K562 (cell line): ENCODE measurements around the gene SLTM. TPM values are rescaled to one million over a fixed set of nuclear protein-coding genes. Genes with fewer than 3 reads are reported as not detected.

Source experiments
- ATAC-seq: fragments of 200-7000 bp; cut with Tn5 transposase; 3 replicates; pipeline ENCODE4 v1.9.1; 2020; ENCODE audit warnings: moderate library complexity
- BruUV-seq: library from RNA; stranded (reverse); fragments of 400-500 nt; replicated peaks from 2 replicates; lab custom pipeline; 2021; lab: Mats Ljungman, UMichigan
- CTCF ChIA-PET: fragments of 300-600 bp; formaldehyde crosslinking; extraction: SDS; loops from one replicate; lab custom pipeline; 2021; ENCODE audit warnings: low intra/inter-chr PET ratio; lab: Yijun Ruan, JAX
- POLR2A ChIA-PET: fragments of 300-600, 350-650 bp; sonication (Branson Sonifier 250); formaldehyde crosslinking; extraction: SDS; loops from one replicate; lab custom pipeline; 2021; ENCODE audit warnings: antibody characterized with exemption, inconsistent platforms; lab: Yijun Ruan, JAX
- DNase-seq, 4 experiments: peaks; one replicate each; pipeline versions ENCODE4 v3.0.0 to v3.0.0-alpha.2; 2011 to 2018; ENCODE audit warnings: low spot score in 3 of 4, mixed read lengths in 3 of 4; ENCODE audit errors: extremely low read depth in 1 of 4
- FAIRE-seq: peaks from 2 replicates; lab custom pipeline; 2011; peaks lifted over from hg19 to GRCh38; lab: Jason Lieb, UNC
- H2AFZ ChIP-seq: 2 replicates; pipeline ENCODE4 v1.6.0; 2011; ENCODE audit warnings: low read depth, low read length, control low read depth, inconsistent platforms
- H3K27ac ChIP-seq: fragments of 200-600 bp; 3 replicates; pipeline ENCODE4 v1.8.0; 2011; ENCODE audit warnings: low read depth, mild to moderate bottlenecking, control low read depth, inconsistent platforms, low read length, moderate library complexity, mixed read lengths; ENCODE audit errors: extremely low read depth
- H3K27me3 ChIP-seq, 2 experiments: fragments of 300-600 bp in 1 of 2; 2 replicates in 1 of 2; 3 replicates in 1 of 2; pipeline versions ENCODE4 v1.6.0 to v1.8.0; 2011; ENCODE audit warnings: inconsistent platforms in 2 of 2, low read length in 2 of 2, mild to moderate bottlenecking in 1 of 2, mixed read lengths in 1 of 2, moderate library complexity in 1 of 2; ENCODE audit not compliant: control insufficient read depth in 2 of 2, insufficient read depth in 2 of 2
- H3K36me3 ChIP-seq: fragments of 300-600 bp; 3 replicates; pipeline ENCODE4 v1.8.0; 2011; ENCODE audit warnings: mild to moderate bottlenecking, low read length, inconsistent platforms; ENCODE audit not compliant: control insufficient read depth, insufficient read depth
- H3K4me1 ChIP-seq, 2 experiments: fragments of 200-600 bp in 1 of 2; replicated peaks in 1 of 2; 2 replicates in 1 of 2; 3 replicates in 1 of 2; pipeline versions ENCODE4 v1.5.1 to v1.8.0; 2011; ENCODE audit warnings: inconsistent platforms in 2 of 2, low read length in 2 of 2, mild to moderate bottlenecking in 1 of 2, mixed read lengths in 1 of 2, moderate library complexity in 1 of 2; ENCODE audit not compliant: control insufficient read depth in 2 of 2, insufficient read depth in 2 of 2
- H3K4me2 ChIP-seq: 2 replicates; pipeline ENCODE4 v1.6.1; 2011; ENCODE audit warnings: low read length, control low read depth, inconsistent platforms, mixed read lengths; ENCODE audit not compliant: insufficient read depth
- H3K4me3 ChIP-seq: fragments of 200-600 bp; sonication (generic), shearing (Covaris generic); 2 replicates; pipeline ENCODE4 v1.5.1; 2016; ENCODE audit warnings: control low read depth, inconsistent platforms
- H3K79me2 ChIP-seq: fragments of 200-600 bp; 3 replicates; pipeline ENCODE4 v1.8.0; 2011; ENCODE audit warnings: low read length, inconsistent platforms; ENCODE audit not compliant: control insufficient read depth, insufficient read depth
- H3K9ac ChIP-seq, 2 experiments: 2 replicates each; pipeline versions ENCODE4 v1.6.0 to v1.6.1; 2011; ENCODE audit warnings: low read depth in 2 of 2, low read length in 2 of 2, control low read depth in 1 of 2, inconsistent platforms in 1 of 2, mild to moderate bottlenecking in 1 of 2, mixed read lengths in 1 of 2; ENCODE audit not compliant: insufficient read depth in 1 of 2
- H3K9me1 ChIP-seq: one replicate; pipeline ENCODE4 v1.6.0; 2011; ENCODE audit warnings: inconsistent platforms, mild to moderate bottlenecking, low read length, moderate library complexity; ENCODE audit not compliant: control insufficient read depth, insufficient read depth
- H3K9me3 ChIP-seq: replicated peaks from 2 replicates; pipeline ENCODE4 v1.5.1; 2011; ENCODE audit warnings: low read depth, low read length, inconsistent platforms; ENCODE audit not compliant: control insufficient read depth, insufficient read depth
- H4K20me1 ChIP-seq: replicated peaks from 2 replicates; pipeline ENCODE4 v1.6.1; 2011; ENCODE audit warnings: low read length, inconsistent platforms, mixed read lengths; ENCODE audit not compliant: control insufficient read depth, insufficient read depth
- BRCA1 ChIP-seq, 2 experiments: fragments of 450-650 bp in 1 of 2; sonication (generic) in 1 of 2; formaldehyde crosslinking in 1 of 2; IDR thresholded peaks; 2 replicates each; pipeline versions ENCODE4 v1.5.0 to v1.6.1; 2017 to 2020; ENCODE audit warnings: mild to moderate bottlenecking in 1 of 2, missing genetic modification reagents in 1 of 2
- CBX2 ChIP-seq: fragments of 200-600 bp; sonication (generic); IDR thresholded peaks from one replicate; pipeline ENCODE4 v1.6.1; 2012; ENCODE audit warnings: mild to moderate bottlenecking, low read length, inconsistent platforms; ENCODE audit not compliant: insufficient read depth, poor library complexity, severe bottlenecking
- CHCHD3 ChIP-seq: fragments of 250-450 bp; sonication (Bioruptor Pico); IDR thresholded peaks from 2 replicates; pipeline ENCODE4 v2.1.2; 2022; ENCODE audit warnings: mild to moderate bottlenecking
- KAT2B ChIP-seq: IDR thresholded peaks from one replicate; pipeline ENCODE4 v1.6.1; 2012; ENCODE audit warnings: low read depth, mild to moderate bottlenecking, control low read depth, inconsistent platforms, low read length, moderate library complexity
- SMAD2 ChIP-seq: fragments of 150-350 bp; IDR thresholded peaks from 2 replicates; pipeline ENCODE4 v1.6.1; 2014; ENCODE audit warnings: low read depth, mild to moderate bottlenecking, low read length
- TCF15 ChIP-seq: fragments of 250-450 bp; sonication (Bioruptor Pico); IDR thresholded peaks from 2 replicates; pipeline ENCODE4 v1.8.0; 2022; ENCODE audit warnings: moderate library complexity, mild to moderate bottlenecking, inconsistent platforms
- ZBTB5 ChIP-seq: fragments of 450-650 bp; IDR thresholded peaks from 2 replicates; pipeline ENCODE4 v1.6.1; 2017; ENCODE audit warnings: antibody characterized with exemption
- ZC3H8 ChIP-seq: fragments of 450-650 bp; IDR thresholded peaks from 2 replicates; pipeline ENCODE4 v1.6.1; 2017
- ZKSCAN3 ChIP-seq: fragments of 250-450 bp; sonication (Bioruptor Pico); IDR thresholded peaks from 2 replicates; pipeline ENCODE4 v1.4.0; 2020
- ZNF140 ChIP-seq: fragments of 250-450 bp; sonication (Bioruptor Pico); IDR thresholded peaks from 2 replicates; pipeline ENCODE4 v1.8.0; 2021; ENCODE audit warnings: moderate library complexity, mild to moderate bottlenecking, inconsistent platforms
- ZNF224 ChIP-seq: sonication (generic); formaldehyde crosslinking; IDR thresholded peaks from 2 replicates; pipeline ENCODE4 v1.8.0; 2022; ENCODE audit warnings: mild to moderate bottlenecking, missing genetic modification reagents
- ZNF239 ChIP-seq: fragments of 250-450 bp; sonication (Bioruptor Pico); IDR thresholded peaks from 2 replicates; pipeline ENCODE4 v1.4.0; 2020; ENCODE audit warnings: mild to moderate bottlenecking
- ZNF584 ChIP-seq: fragments of 200-800 bp; sonication (Bioruptor generic); IDR thresholded peaks from 2 replicates; pipeline ENCODE4 v1.6.1; 2016; ENCODE audit warnings: low read depth, mild to moderate bottlenecking, missing genetic modification characterization, missing compliant biosample characterization
- WGBS: fragments of 100-300 bp; shearing (Covaris generic); methylation state at CpG from one replicate; pipeline ENCODE4 v1.1.6; 2016; ENCODE audit warnings: low coverage, mixed read lengths; ENCODE audit not compliant: insufficient coverage; ENCODE audit errors: missing lambda C conversion rate; 5-methylcytosine and 5-hydroxymethylcytosine counted together
- in situ Hi-C: fragments of 300-500 bp; cut with MboI; formaldehyde crosslinking; loops from 4 replicates; pipeline ENCODE4 v1.15.0; 2018; ENCODE audit warnings: inconsistent platforms, mixed read lengths
- intact Hi-C: fragments of 100-400 bp; cut with micrococcal nuclease; formaldehyde crosslinking; loops from 2 replicates; pipeline ENCODE4 v1.14.2; 2022
- polyA plus RNA-seq, 8 experiments: library from polyadenylated mRNA; depleted of rRNA in 4 of 8; stranded (reverse) in 5 of 8; unstranded in 3 of 8; fragments of >200 nt; fragmentation: Nextera tagmentation in 2 of 8; fragmentation: Illumina TruSeq in 1 of 8; extraction: Ambion mirVana in 2 of 8; extraction: Trizol in 1 of 8; gene quantifications; 2 replicates each; pipeline versions ENCODE4 v1.2.1 to v1.2.3, GENCODE V29; 2011 to 2014; ENCODE audit warnings: inconsistent platforms in 1 of 8, missing spikeins in 1 of 8
- total RNA-seq, 7 experiments: library from RNA; depleted of rRNA in 6 of 7; stranded (reverse); fragments of >200 nt in 6 of 7; fragmentation: Illumina TruSeq in 2 of 7; extraction: Trizol in 2 of 7; gene quantifications; 2 replicates each; pipeline versions ENCODE4 v1.2.1 to v1.2.3, GENCODE V29; 2011 to 2021; ENCODE audit warnings: low replicate concordance in 1 of 7

SLTM gene
- total and polyA plus RNA-seq, 9 of the 15 experiments (the other 6 are each of a cell fraction or from before 2014, with no cell fraction given), result 39.5 to 163 (median 102) TPM

- TF ChIP-seq ZNF239 (CRISPR knock-in tag), result no peak
- no peak for TF ChIP-seq BRCA1 (IDR thresholded peaks at IDR 0.05)
- TF ChIP-seq BRCA1 (CRISPR knock-in tag; IDR thresholded peaks at IDR 0.05), result no peak
- no peak for TF ChIP-seq ZBTB5
These were observed 33.2 kb upstream of the SLTM start (continued) for GRCh38 chr15:58966698-58967097.

- FAIRE-seq (no peak), DNase-seq (no peak), ATAC-seq (peak; percentile 38; the same call in 2 of the 3 replicates)
- CTCF ChIA-PET, result interaction anchor here (0.5 kb wide), 1 partner anchor 9 kb away, joined by 3 read pairs; no protein-coding TSS in a partner anchor
- Histone ChIP-seq H3K4me1 (no peaks in the 10 kb centered on the region), H3K9ac (no peak overlapping the region), H3K9me3 (no peaks in the 10 kb centered on the region), H3K9me1 (no peaks in the 10 kb centered on the region), H3K4me2 (no peak overlapping the region), H3K79me2 (no peaks in the 10 kb centered on the region), H3K27ac (no peak overlapping the region), H3K27me3 (no peaks in the 10 kb centered on the region; a peak in 1 of 5 replicates), H3K4me3 (no peak overlapping the region), H3K36me3 (no peaks in the 10 kb centered on the region), H2AFZ (no peak overlapping the region), H4K20me1 (no peaks in the 10 kb centered on the region)
- intact Hi-C loops (no loop called here), in situ Hi-C loops (no loop called here)
- 42% methylated on average over 8 of the region's 8 CpGs for WGBS
- no TSS peak for BruUV-seq
- POLR2A ChIA-PET, result interaction anchor here (0.6 to 0.8 kb wide), 2 partner anchors 8 to 477 kb away, joined by 3 to 4 read pairs; no protein-coding TSS in a partner anchor
- TF ChIP-seq ZKSCAN3 (CRISPR knock-in tag) (no peak), CHCHD3 (CRISPR knock-in tag) (no peak), ZC3H8 (no peak), ZNF584 (CRISPR knock-in tag) (no peak), KAT2B (no peak), ZNF224 (CRISPR knock-in tag) (no peak), ZNF140 (CRISPR knock-in tag) (no peak), CBX2 (no peak), SMAD2 (no peak), TCF15 (CRISPR knock-in tag) (no peak)
These were observed 29.4 kb upstream of the SLTM start for GRCh38 chr15:58962662-58963565.
